Ramos (cell line): ENCODE data around the gene CPXM2.

Source experiments
- in situ Hi-C: fragments of 300-500 bp; cut with MboI; formaldehyde crosslinking; loops from one replicate; pipeline ENCODE4 v1.14.3; 2022; ENCODE audit warnings: low sequenced_read_pairs; ENCODE audit not compliant: unreplicated experiment

Gene CPXM2

GRCh38 chr10:123906296-123906695, 14.7 kb upstream of the CPXM2 start:
- in situ Hi-C loops = no loop called here

- in situ Hi-C loops = no loop called here
Observed at GRCh38 chr10:123904834-123905409, 13.3 kb upstream of the CPXM2 start.

- in situ Hi-C loops = no loop called here
Observed at GRCh38 chr10:123903621-123904020, 12.0 kb upstream of the CPXM2 start.

- in situ Hi-C loops = no loop called here
Observed at GRCh38 chr10:123901621-123902020, 10.0 kb upstream of the CPXM2 start.

- in situ Hi-C loops = no loop called here
Observed at GRCh38 chr10:123897146-123897545, 5.5 kb upstream of the CPXM2 start.

GRCh38 chr10:123896246-123896927, 4.8 kb upstream of the CPXM2 start:
- in situ Hi-C loops = no loop called here

- in situ Hi-C loops = no loop called here
Observed at GRCh38 chr10:123893651-123894050, 2.0 kb upstream of the CPXM2 start.

GRCh38 chr10:123890756-123891143, 857 bp downstream of the CPXM2 start:
- in situ Hi-C loops = no loop called here

- in situ Hi-C loops = no loop called here
Observed at GRCh38 chr10:123890226-123890625, 1.4 kb downstream of the CPXM2 start.

- in situ Hi-C loops = no loop called here
Observed at GRCh38 chr10:123889821-123890220, 1.8 kb downstream of the CPXM2 start.

GRCh38 chr10:123888751-123889150, 2.9 kb downstream of the CPXM2 start:
- in situ Hi-C loops = no loop called here

GRCh38 chr10:123888256-123888655, 3.4 kb downstream of the CPXM2 start:
- in situ Hi-C loops = no loop called here

- in situ Hi-C loops = no loop called here
Observed at GRCh38 chr10:123886292-123886691, 5.3 kb downstream of the CPXM2 start.

GRCh38 chr10:123885406-123886170, 6.0 kb downstream of the CPXM2 start:
- in situ Hi-C loops = no loop called here

GRCh38 chr10:123884907-123885381, 6.7 kb downstream of the CPXM2 start:
- in situ Hi-C loops = no loop called here

GRCh38 chr10:123884351-123884906, 7.2 kb downstream of the CPXM2 start:
- in situ Hi-C loops = no loop called here

- in situ Hi-C loops = no loop called here
Observed at GRCh38 chr10:123883673-123884320, 7.8 kb downstream of the CPXM2 start.

- in situ Hi-C loops = no loop called here
Observed at GRCh38 chr10:123882681-123883445, 8.7 kb downstream of the CPXM2 start.

- in situ Hi-C loops = no loop called here
Observed at GRCh38 chr10:123882177-123882576, 9.4 kb downstream of the CPXM2 start.
